Measurements from ENCODE around the gene CARM1. TPM values are rescaled to one million over a fixed set of nuclear protein-coding genes. Genes with fewer than 3 reads are reported as not detected.

The CARM1 gene
- total and polyA plus RNA-seq, 7 donors, result 59.1 to 110 (median 94.7) TPM

GRCh38 chr19:10915130-10916091 is 44.1 kb downstream of the CARM1 start:
- Histone ChIP-seq H3K36me3 (ENCODE audit: insufficient read depth in 1 of 2, low read depth in 1 of 2) (peaks cover 0 to 96% of the 10 kb centered on the region in 2 donors), H3K9me3 (no peaks in the 10 kb centered on the region), H3K27ac (peak overlapping the region; percentile 34), H3K4me1 (peaks cover 32% of the 10 kb centered on the region), H3K27me3 (ENCODE audit: insufficient read depth in 3 of 3, low read length in 2 of 3) (no peaks in the 10 kb centered on the region), H3K4me3 (no peak overlapping the region)
- whole genome bisulfite sequencing, 3 donors, result 38 to 49% (median 41%) methylated on average over 17 to 19 of the region's 19 CpGs
- DNase-seq (peak; percentile 63 to 86), ATAC-seq (peak; percentile 62 to 80 (median 76))
- TF ChIP-seq CTCF (IDR thresholded peaks at IDR 0.05), result no peak
- intact Hi-C loops (cut with DNase I), result no loop called here

- no peak for DNase-seq
- 86 to 94% (median 90%) methylated on average over 6 of the region's 6 CpGs for WGBS, 3 donors
- H3K27me3 ChIP-seq (ENCODE audit: insufficient read depth in 3 of 3, low read length in 2 of 3), result no peaks in the 10 kb centered on the region
- no peak overlapping the region for H3K4me3 ChIP-seq
- H3K36me3 ChIP-seq (ENCODE audit: insufficient read depth in 1 of 2, low read depth in 1 of 2), result peaks cover 0 to 96% of the 10 kb centered on the region in 2 donors
- peaks cover 24% of the 10 kb centered on the region for H3K4me1 ChIP-seq
- intact Hi-C loops (cut with DNase I), result no loop called here
- no peak for TF ChIP-seq CTCF (IDR thresholded peaks at IDR 0.05)
- no peaks in the 10 kb centered on the region for H3K9me3 ChIP-seq
- ATAC-seq, result no peak
- no peak overlapping the region for H3K27ac ChIP-seq
Measured at GRCh38 chr19:10916602-10917001, 45.2 kb downstream of the CARM1 start.

- Histone ChIP-seq H3K9me3 (no peaks in the 10 kb centered on the region), H3K27ac (peak overlapping the region; percentile 46), H3K4me3 (no peak overlapping the region), H3K4me1 (peaks cover 16% of the 10 kb centered on the region), H3K27me3 (ENCODE audit: insufficient read depth in 3 of 3, low read length in 2 of 3) (no peaks in the 10 kb centered on the region), H3K36me3 (ENCODE audit: insufficient read depth in 1 of 2, low read depth in 1 of 2) (peaks cover 2 to 97% of the 10 kb centered on the region in 2 donors)
- ATAC-seq (no peak), DNase-seq (no peak)
- 74 to 87% (median 80%) methylated on average over 11 of the region's 11 CpGs for WGBS, 3 donors
- TF ChIP-seq CTCF (IDR thresholded peaks at IDR 0.05), result no peak
- intact Hi-C loops (cut with DNase I), result no loop called here
Measured at GRCh38 chr19:10918359-10918758, 47.0 kb downstream of the CARM1 start.

GRCh38 chr19:10919352-10920287 is 48.3 kb downstream of the CARM1 start:
- no peak for DNase-seq
- TF ChIP-seq CTCF (IDR thresholded peaks at IDR 0.05), result no peak
- Histone ChIP-seq H3K4me3 (no peak overlapping the region), H3K27ac (peak overlapping the region; percentile 46), H3K4me1 (peaks cover 10% of the 10 kb centered on the region), H3K36me3 (ENCODE audit: insufficient read depth in 1 of 2, low read depth in 1 of 2) (peaks cover 5 to 95% of the 10 kb centered on the region in 2 donors), H3K9me3 (no peaks in the 10 kb centered on the region), H3K27me3 (ENCODE audit: insufficient read depth in 3 of 3, low read length in 2 of 3) (no peaks in the 10 kb centered on the region)
- WGBS, 3 donors, result 40 to 71% (median 46%) methylated on average over 26 of the region's 26 CpGs
- intact Hi-C loops (cut with DNase I), result no loop called here
- peak in 2 of 4 donors; percentile 19 to 36 for ATAC-seq
